ENCODE measurements around the gene SLC49A3.

DNA sequence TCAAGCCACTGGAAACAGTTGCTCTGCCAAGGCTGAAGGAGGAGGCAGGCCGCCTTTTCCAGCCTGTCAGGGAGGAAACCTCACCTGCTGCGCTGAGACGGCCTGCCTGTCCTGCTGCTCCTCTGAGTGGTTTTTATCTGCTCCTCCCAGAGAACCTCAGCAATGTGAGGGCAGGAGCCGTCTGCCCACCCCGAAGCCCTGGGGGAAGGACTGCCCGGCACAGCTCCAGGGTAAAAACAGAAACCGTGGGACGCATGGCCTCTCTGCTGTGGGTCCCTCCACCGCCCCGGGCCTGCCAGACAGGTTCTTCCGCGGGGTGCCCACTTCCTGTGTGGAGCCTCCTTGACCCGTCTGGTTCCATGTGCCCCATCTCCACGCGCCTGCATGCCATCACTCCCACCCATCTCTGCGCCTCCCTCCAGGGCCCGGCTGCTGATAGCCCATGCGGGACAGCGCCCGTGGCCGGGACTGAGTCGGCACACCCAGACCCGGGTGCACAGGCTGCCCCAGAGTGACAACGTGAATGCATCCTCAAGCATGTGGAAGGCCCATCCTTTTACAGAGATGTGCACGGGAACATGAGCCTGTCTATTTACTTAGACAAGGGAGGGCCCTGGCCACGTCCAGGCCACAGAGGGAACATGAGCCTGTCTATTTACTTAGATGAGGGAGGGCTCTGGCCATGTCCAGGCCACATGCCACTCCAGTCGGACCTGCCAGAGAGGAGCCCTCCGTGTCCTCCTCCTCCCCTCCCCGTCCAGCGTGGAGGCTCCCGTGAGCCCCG is 4.0 kb upstream of the SLC49A3 start:
- TF ChIP-seq, protein P1, sequence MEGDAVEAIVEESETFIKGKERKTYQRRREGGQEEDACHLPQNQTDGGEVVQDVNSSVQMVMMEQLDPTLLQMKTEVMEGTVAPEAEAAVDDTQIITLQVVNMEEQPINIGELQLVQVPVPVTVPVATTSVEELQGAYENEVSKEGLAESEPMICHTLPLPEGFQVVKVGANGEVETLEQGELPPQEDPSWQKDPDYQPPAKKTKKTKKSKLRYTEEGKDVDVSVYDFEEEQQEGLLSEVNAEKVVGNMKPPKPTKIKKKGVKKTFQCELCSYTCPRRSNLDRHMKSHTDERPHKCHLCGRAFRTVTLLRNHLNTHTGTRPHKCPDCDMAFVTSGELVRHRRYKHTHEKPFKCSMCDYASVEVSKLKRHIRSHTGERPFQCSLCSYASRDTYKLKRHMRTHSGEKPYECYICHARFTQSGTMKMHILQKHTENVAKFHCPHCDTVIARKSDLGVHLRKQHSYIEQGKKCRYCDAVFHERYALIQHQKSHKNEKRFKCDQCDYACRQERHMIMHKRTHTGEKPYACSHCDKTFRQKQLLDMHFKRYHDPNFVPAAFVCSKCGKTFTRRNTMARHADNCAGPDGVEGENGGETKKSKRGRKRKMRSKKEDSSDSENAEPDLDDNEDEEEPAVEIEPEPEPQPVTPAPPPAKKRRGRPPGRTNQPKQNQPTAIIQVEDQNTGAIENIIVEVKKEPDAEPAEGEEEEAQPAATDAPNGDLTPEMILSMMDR (IDR thresholded peaks at IDR 0.05; ENCODE audit: borderline replicate concordance, extremely low read depth, low read length, poor library complexity, severe bottlenecking) = no peak
- TF ChIP-seq EZH2 (IDR thresholded peaks at IDR 0.05; ENCODE audit: borderline replicate concordance, low read depth, low read length, severe bottlenecking) = no peak
